HepG2 (cell line): Measurements from ENCODE around the gene RBM12. TPM values are rescaled to one million over a fixed set of nuclear protein-coding genes. Genes with fewer than 3 reads are reported as not detected.

ENCODE experiments used
- HIC2 ChIP-seq: sonication (generic); formaldehyde crosslinking; IDR thresholded peaks from 2 replicates; pipeline ENCODE4 v1.9.0; 2022; ENCODE audit warnings: low read depth, missing genetic modification reagents
- HNF4G ChIP-seq, 2 experiments: sonication (generic) in 1 of 2; formaldehyde crosslinking in 1 of 2; IDR thresholded peaks; 2 replicates each; pipeline versions ENCODE4 v1.4.0 to v1.6.1; 2011 to 2020; ENCODE audit warnings: borderline replicate concordance in 2 of 2, low read depth in 2 of 2, mild to moderate bottlenecking in 2 of 2, low read length in 1 of 2, missing genetic modification reagents in 1 of 2, moderate library complexity in 1 of 2
- HNRNPUL1 ChIP-seq: fragments of 200-400 bp; formaldehyde crosslinking; IDR thresholded peaks from 2 replicates; pipeline ENCODE4 v1.6.1; 2017; ENCODE audit warnings: low read depth, mild to moderate bottlenecking, low read length, moderate library complexity
- IRF9 ChIP-seq: sonication (generic); formaldehyde crosslinking; IDR thresholded peaks from 2 replicates; pipeline ENCODE4 v1.8.0; 2022; ENCODE audit warnings: missing genetic modification reagents, mild to moderate bottlenecking, borderline replicate concordance
- KAT2B ChIP-seq: fragments of 150-350 bp; IDR thresholded peaks from 2 replicates; pipeline ENCODE4 v1.6.1; 2014; ENCODE audit warnings: low read depth, low read length, borderline replicate concordance
- MAX ChIP-seq: IDR thresholded peaks from 2 replicates; pipeline ENCODE4 v1.6.1; 2012; ENCODE audit warnings: inconsistent platforms
- MAZ ChIP-seq, 2 experiments: sonication (generic) in 1 of 2; formaldehyde crosslinking in 1 of 2; IDR thresholded peaks; 2 replicates each; pipeline versions ENCODE4 v1.5.0 to v1.6.1; 2012 to 2020; ENCODE audit warnings: low read depth in 2 of 2, mild to moderate bottlenecking in 2 of 2, borderline replicate concordance in 1 of 2, improper control_type of control experiment in 1 of 2, low read length in 1 of 2, missing genetic modification reagents in 1 of 2, moderate library complexity in 1 of 2
- RAD21 ChIP-seq: fragments of 450-650 bp; formaldehyde crosslinking; IDR thresholded peaks from 2 replicates; pipeline ENCODE4 v1.5.0; 2020; ENCODE audit warnings: mild to moderate bottlenecking
- RARA ChIP-seq: IDR thresholded peaks from 2 replicates; pipeline ENCODE4 v1.6.1; 2016; ENCODE audit warnings: missing genetic modification reagents, missing compliant biosample characterization
- RARG ChIP-seq: sonication (generic); formaldehyde crosslinking; IDR thresholded peaks from 2 replicates; pipeline ENCODE4 v1.4.0; 2020; ENCODE audit warnings: low read depth, mild to moderate bottlenecking, missing genetic modification reagents
- SP4 ChIP-seq: sonication (generic); formaldehyde crosslinking; IDR thresholded peaks from 2 replicates; pipeline ENCODE4 v1.8.1; 2023; ENCODE audit warnings: mild to moderate bottlenecking, missing genetic modification reagents
- ZBTB38 ChIP-seq: sonication (generic); formaldehyde crosslinking; IDR thresholded peaks from 2 replicates; pipeline ENCODE4 v1.5.1; 2020; ENCODE audit warnings: mild to moderate bottlenecking, missing genetic modification reagents
- ZBTB7A ChIP-seq: sonication (generic); formaldehyde crosslinking; IDR thresholded peaks from 2 replicates; pipeline ENCODE4 v1.8.0; 2022; ENCODE audit warnings: mild to moderate bottlenecking, missing genetic modification reagents
- ZNF20 ChIP-seq: sonication (generic); formaldehyde crosslinking; IDR thresholded peaks from 2 replicates; pipeline ENCODE4 v1.4.0; 2020; ENCODE audit warnings: mild to moderate bottlenecking, moderate library complexity, missing genetic modification reagents
- ZNF230 ChIP-seq: sonication (generic); formaldehyde crosslinking; IDR thresholded peaks from 2 replicates; pipeline ENCODE4 v1.4.0; 2020; ENCODE audit warnings: mild to moderate bottlenecking, missing genetic modification reagents
- ZNF501 ChIP-seq: sonication (generic); formaldehyde crosslinking; IDR thresholded peaks from 2 replicates; pipeline ENCODE4 v1.5.1; 2020; ENCODE audit warnings: mild to moderate bottlenecking, moderate library complexity, missing genetic modification reagents
- ZNF574 ChIP-seq: sonication (generic); formaldehyde crosslinking; IDR thresholded peaks from 2 replicates; pipeline ENCODE4 v1.4.0; 2020; ENCODE audit warnings: missing genetic modification reagents
- ZNF780A ChIP-seq: sonication (generic); formaldehyde crosslinking; IDR thresholded peaks from 2 replicates; pipeline ENCODE4 v1.8.0; 2022; ENCODE audit warnings: mild to moderate bottlenecking, missing genetic modification reagents, moderate library complexity
- ZSCAN30 ChIP-seq: sonication (generic); formaldehyde crosslinking; IDR thresholded peaks from 2 replicates; pipeline ENCODE4 v1.5.0; 2020; ENCODE audit warnings: mild to moderate bottlenecking, missing genetic modification reagents
- polyA plus RNA-seq, 8 experiments: library from polyadenylated mRNA; depleted of rRNA in 3 of 8; stranded (reverse) in 7 of 8; unstranded in 1 of 8; fragments of >200 nt; fragmentation: Illumina TruSeq in 4 of 8; extraction: Trizol in 4 of 8; gene quantifications; 2 replicates each; pipeline versions ENCODE4 v1.2.1 to v1.2.3, GENCODE V29; 2011 to 2016; ENCODE audit warnings: low read depth in 4 of 8, missing spikeins in 1 of 8, mixed read lengths in 1 of 8; ENCODE audit not compliant: insufficient read depth in 1 of 8
- total RNA-seq, 5 experiments: library from RNA; depleted of rRNA; stranded (reverse); fragments of >200 nt; fragmentation: Illumina TruSeq; extraction: Trizol; gene quantifications; 2 replicates each; pipeline ENCODE4 v1.2.3, GENCODE V29; 2016; ENCODE audit warnings: low read depth in 1 of 5

RBM12 gene
- total and polyA plus RNA-seq, 2 of the 13 experiments (the other 11 are each of a cell fraction or from before 2014, with no cell fraction given) = 97.9 to 104 TPM

GRCh38 chr20:35604449-35604747, 60.3 kb downstream of the RBM12 start (continued):
- TF ChIP-seq MAZ (IDR thresholded peaks at IDR 0.05; ENCODE audit: borderline replicate concordance, low read depth, low read length) = no peak
- no peak for TF ChIP-seq MAZ (CRISPR knock-in tag; IDR thresholded peaks at IDR 0.05; ENCODE audit: low read depth)
- no peak for TF ChIP-seq ZNF20 (CRISPR knock-in tag)
- TF ChIP-seq ZBTB7A (CRISPR knock-in tag) = peak; percentile 50; the same call in 1 of the 2 replicates
- no peak for TF ChIP-seq ZNF780A (CRISPR knock-in tag)
- TF ChIP-seq IRF9 (CRISPR knock-in tag) = 0 out of 2 replicates have a peak, but pooled peaks have one; percentile 36
- TF ChIP-seq SP4 = 0 out of 2 replicates have a peak, but pooled peaks have one; percentile 40
- no peak for TF ChIP-seq HNRNPUL1
- no peak for TF ChIP-seq MAX
- 0 out of 2 replicates have a peak, but pooled peaks have one; percentile 26 for TF ChIP-seq ZBTB38
- TF ChIP-seq KAT2B = 0 out of 2 replicates have a peak, but pooled peaks have one; percentile 8
- no peak for TF ChIP-seq RARA (CRISPR knock-in tag)
- TF ChIP-seq ZNF501 = 0 out of 2 replicates have a peak, but pooled peaks have one; percentile 15
- no peak for TF ChIP-seq HIC2
- TF ChIP-seq ZNF574 = peak; percentile 32; the same call in 1 of the 2 replicates
- peak; percentile 27; the same call in 1 of the 2 replicates for TF ChIP-seq RAD21 (CRISPR knock-in tag)
- TF ChIP-seq RARG = no peak
- no peak for TF ChIP-seq ZNF230
- no peak for TF ChIP-seq ZSCAN30 (CRISPR knock-in tag)
- peak; percentile 40; the same call in 1 of the 2 replicates for TF ChIP-seq HNF4G (IDR thresholded peaks at IDR 0.05; ENCODE audit: borderline replicate concordance, low read depth, low read length)
- no peak for TF ChIP-seq HNF4G (CRISPR knock-in tag; IDR thresholded peaks at IDR 0.05; ENCODE audit: borderline replicate concordance, low read depth)
